Ovary (tissue), 3 donors: ENCODE data around the gene ATP2B3.

ENCODE experiments used
- CTCF ChIP-seq, 3 donors: fragments of 450-650 bp in 2 of 3; fragments of 200-600 bp in 1 of 3; IDR thresholded peaks; one replicate each; pipeline versions ENCODE4 v1.5.1 to v1.8.0; 2016 to 2022; ENCODE audit warnings: antibody characterized with exemption in 3 of 3, mild to moderate bottlenecking in 1 of 3
- EP300 ChIP-seq: sonication (generic); formaldehyde crosslinking; IDR thresholded peaks from one replicate; pipeline ENCODE4 v1.6.1; 2017; ENCODE audit warnings: antibody characterized with exemption
- POLR2A ChIP-seq: fragments of 450-650 bp; IDR thresholded peaks from one replicate; pipeline ENCODE4 v1.6.1; 2017; ENCODE audit warnings: antibody characterized with exemption, mild to moderate bottlenecking, moderate library complexity
- donor health status: DM: no; HTN: no; CAD: no.

- TF ChIP-seq CTCF (IDR thresholded peaks at IDR 0.05): no peak
- no peak for TF ChIP-seq EP300
- no peak for TF ChIP-seq POLR2A
Observed at GRCh38 chrX:153517946-153518834, 748 bp downstream of the ATP2B3 start.
